CD4-positive, alpha-beta T cell (primary cell): ENCODE measurements around the gene TNFSF13B. TPM values are rescaled to one million over a fixed set of nuclear protein-coding genes. Genes with fewer than 3 reads are reported as not detected.

ENCODE experiments used
- ATAC-seq: fragments of 200-7000 bp; cut with Tn5 transposase; one replicate; pipeline ENCODE4 v1.10.0; 2022; ENCODE audit warnings: mild to moderate bottlenecking; ENCODE audit not compliant: poor library complexity
- CTCF ChIA-PET: fragments of 350-600 bp; sonication (Branson Sonifier 250); formaldehyde crosslinking; loops from one replicate; lab custom pipeline; 2021; ENCODE audit warnings: antibody characterized with exemption, inconsistent platforms; lab: Charles Lee
- POLR2A ChIA-PET: fragments of 350-600 bp; sonication (Branson Sonifier 250); formaldehyde crosslinking; loops from one replicate; lab custom pipeline; 2021; ENCODE audit warnings: antibody characterized with exemption, inconsistent platforms; lab: Charles Lee
- DNase-seq, 14 experiments: peaks; one replicate each; pipeline ENCODE4 v3.0.0-alpha.2; 2013 to 2020; ENCODE audit warnings: mixed read lengths in 2 of 14
- H3K27ac ChIP-seq, 2 donors: one replicate each; pipeline versions ENCODE4 v1.5.1 to v1.7.0; 2013; ENCODE audit warnings: low read length in 2 of 2, low read depth in 1 of 2, mild to moderate bottlenecking in 1 of 2
- H3K27me3 ChIP-seq, 2 experiments: 1 replicate in 1 of 2; 2 replicates in 1 of 2; pipeline versions ENCODE4 v1.6.1 to v1.7.0; 2013; ENCODE audit warnings: low read length in 2 of 2, control low read depth in 1 of 2, mild to moderate bottlenecking in 1 of 2, moderate library complexity in 1 of 2; ENCODE audit not compliant: insufficient read depth in 2 of 2, control insufficient read depth in 1 of 2
- H3K36me3 ChIP-seq: one replicate; pipeline ENCODE4 v1.6.1; 2013; ENCODE audit warnings: low read length, control low read depth; ENCODE audit not compliant: insufficient read depth
- H3K4me1 ChIP-seq: one replicate; pipeline ENCODE4 v1.6.1; 2013; ENCODE audit warnings: low read length, control low read depth; ENCODE audit not compliant: insufficient read depth
- H3K4me3 ChIP-seq: one replicate; pipeline ENCODE4 v1.5.1; 2013; ENCODE audit warnings: mild to moderate bottlenecking, low read length, moderate library complexity
- H3K9me3 ChIP-seq, 2 experiments: 1 replicate in 1 of 2; 2 replicates in 1 of 2; pipeline versions ENCODE4 v1.6.1 to v1.7.0; 2013; ENCODE audit warnings: low read length in 2 of 2, mild to moderate bottlenecking in 2 of 2, control low read depth in 1 of 2, moderate library complexity in 1 of 2; ENCODE audit not compliant: control insufficient read depth in 1 of 2, insufficient read depth in 1 of 2
- H3K27ac Mint-ChIP-seq: one replicate; pipeline ENCODE4 v1.8.0; 2020; ENCODE audit warnings: mixed read lengths
- H3K27me3 Mint-ChIP-seq: one replicate; pipeline ENCODE4 v1.8.0; 2021; ENCODE audit warnings: mixed read lengths
- H3K36me3 Mint-ChIP-seq: one replicate; pipeline ENCODE4 v1.8.0; 2021; ENCODE audit warnings: low read depth, mixed read lengths
- H3K4me1 Mint-ChIP-seq: one replicate; pipeline ENCODE4 v1.8.0; 2021; ENCODE audit warnings: low read depth, mixed read lengths
- H3K4me3 Mint-ChIP-seq: one replicate; pipeline ENCODE4 v1.8.0; 2020; ENCODE audit warnings: mild to moderate bottlenecking, mixed read lengths
- H3K9me3 Mint-ChIP-seq: one replicate; pipeline ENCODE4 v1.8.0; 2020; ENCODE audit warnings: mixed read lengths
- intact Hi-C, 2 experiments: fragments of 100-400 bp; cut with DNase I in 1 of 2; cut with micrococcal nuclease in 1 of 2; formaldehyde crosslinking; loops; one replicate each; pipeline versions ENCODE4 v1.15.1 to v1.9.0; 2023 to 2025; cut with DNase I, micrococcal nuclease
- total RNA-seq, 174 experiments: library from RNA in 2 of 174; stranded (reverse) in 2 of 174; gene quantifications; one replicate each; pipeline ENCODE4 v1.2.3 and lab custom pipeline; 2021 to 2026
- TF ChIP-seq, protein P1 (sequence below): fragments of 200-600 bp; IDR thresholded peaks from one replicate; pipeline ENCODE4 v1.8.0; 2022; ENCODE audit warnings: antibody characterized with exemption, mild to moderate bottlenecking

TNFSF13B gene
- total RNA-seq, 2 experiments from 2014 or later = 1.6 to 1.8 TPM

DNA sequence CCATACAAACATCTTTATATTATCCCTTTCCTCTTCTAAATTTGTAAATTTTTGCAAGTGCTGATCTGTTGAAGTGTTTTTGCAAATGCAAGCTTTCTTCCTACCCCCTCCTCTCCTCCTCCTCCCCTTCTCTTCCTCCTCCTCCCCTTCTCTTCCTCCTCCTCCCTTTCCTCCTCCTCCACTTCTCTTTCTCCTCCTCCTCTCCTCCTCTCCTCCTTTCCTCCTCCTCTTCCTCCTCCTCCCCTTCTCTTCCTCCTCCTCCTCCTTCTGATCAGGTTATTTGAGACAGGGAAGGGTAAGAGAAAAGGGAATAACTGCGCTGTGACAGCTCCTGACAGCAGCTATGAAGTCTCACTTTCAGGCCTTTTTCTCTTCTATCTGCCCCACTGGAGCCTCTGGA is 8.9 kb downstream of the TNFSF13B start:
- Mint-ChIP-seq H3K27ac (no peak overlapping the region), H3K9me3 (no peaks in the 10 kb centered on the region), H3K4me3 (no peak overlapping the region), H3K27me3 (no peaks in the 10 kb centered on the region), H3K4me1 (no peaks in the 10 kb centered on the region), H3K36me3 (no peaks in the 10 kb centered on the region)
- TF ChIP-seq, protein P1, sequence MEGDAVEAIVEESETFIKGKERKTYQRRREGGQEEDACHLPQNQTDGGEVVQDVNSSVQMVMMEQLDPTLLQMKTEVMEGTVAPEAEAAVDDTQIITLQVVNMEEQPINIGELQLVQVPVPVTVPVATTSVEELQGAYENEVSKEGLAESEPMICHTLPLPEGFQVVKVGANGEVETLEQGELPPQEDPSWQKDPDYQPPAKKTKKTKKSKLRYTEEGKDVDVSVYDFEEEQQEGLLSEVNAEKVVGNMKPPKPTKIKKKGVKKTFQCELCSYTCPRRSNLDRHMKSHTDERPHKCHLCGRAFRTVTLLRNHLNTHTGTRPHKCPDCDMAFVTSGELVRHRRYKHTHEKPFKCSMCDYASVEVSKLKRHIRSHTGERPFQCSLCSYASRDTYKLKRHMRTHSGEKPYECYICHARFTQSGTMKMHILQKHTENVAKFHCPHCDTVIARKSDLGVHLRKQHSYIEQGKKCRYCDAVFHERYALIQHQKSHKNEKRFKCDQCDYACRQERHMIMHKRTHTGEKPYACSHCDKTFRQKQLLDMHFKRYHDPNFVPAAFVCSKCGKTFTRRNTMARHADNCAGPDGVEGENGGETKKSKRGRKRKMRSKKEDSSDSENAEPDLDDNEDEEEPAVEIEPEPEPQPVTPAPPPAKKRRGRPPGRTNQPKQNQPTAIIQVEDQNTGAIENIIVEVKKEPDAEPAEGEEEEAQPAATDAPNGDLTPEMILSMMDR = no peak
- CTCF ChIA-PET = no interaction called here
- H3K4me1 ChIP-seq = no peaks in the 10 kb centered on the region
- H3K27ac ChIP-seq = no peak overlapping the region
- no peak overlapping the region for H3K4me3 ChIP-seq
- no peaks in the 10 kb centered on the region for H3K27me3 ChIP-seq
- no peaks in the 10 kb centered on the region for H3K9me3 ChIP-seq
- POLR2A ChIA-PET = no interaction called here
- H3K36me3 ChIP-seq = no peaks in the 10 kb centered on the region
- ATAC-seq = no peak
- no peak for DNase-seq
- intact Hi-C loops = loop anchor here (10.0 kb wide), 1 partner anchor 54 kb away; no protein-coding TSS in a partner anchor

DNA sequence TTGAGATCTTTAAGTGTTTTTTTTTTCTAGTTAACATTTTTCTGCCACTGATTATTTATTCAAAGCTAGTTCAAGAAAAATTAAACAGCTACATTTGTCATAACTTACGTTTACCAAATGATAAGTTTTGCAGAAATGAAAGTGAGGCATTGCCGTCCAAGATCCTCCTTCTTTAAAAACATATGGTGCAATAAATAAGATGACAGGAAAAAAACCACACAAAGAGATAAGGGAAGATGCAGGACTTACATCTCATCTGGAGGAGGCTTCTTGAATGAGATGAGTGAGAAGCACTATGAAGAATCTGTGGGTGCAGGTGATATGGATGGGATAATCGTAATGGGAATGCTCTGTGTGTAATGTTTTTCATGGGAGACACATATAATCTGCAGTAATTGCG is 12.4 kb downstream of the TNFSF13B start:
- no peaks in the 10 kb centered on the region for H3K27me3 ChIP-seq
- Mint-ChIP-seq H3K9me3 (no peaks in the 10 kb centered on the region), H3K27ac (no peak overlapping the region), H3K4me3 (no peak overlapping the region), H3K27me3 (no peaks in the 10 kb centered on the region), H3K36me3 (no peaks in the 10 kb centered on the region), H3K4me1 (no peaks in the 10 kb centered on the region)
- ChIA-PET POLR2A (no interaction called here), CTCF (no interaction called here)
- no peaks in the 10 kb centered on the region for H3K4me1 ChIP-seq
- H3K4me3 ChIP-seq = no peak overlapping the region
- H3K9me3 ChIP-seq = peaks cover 0 to 6% of the 10 kb centered on the region in 2 experiments
- ATAC-seq = no peak
- H3K36me3 ChIP-seq = no peaks in the 10 kb centered on the region
- TF ChIP-seq, protein P1 = no peak
- H3K27ac ChIP-seq = no peak overlapping the region
- DNase-seq = no peak
- intact Hi-C loops = no loop called here

DNA sequence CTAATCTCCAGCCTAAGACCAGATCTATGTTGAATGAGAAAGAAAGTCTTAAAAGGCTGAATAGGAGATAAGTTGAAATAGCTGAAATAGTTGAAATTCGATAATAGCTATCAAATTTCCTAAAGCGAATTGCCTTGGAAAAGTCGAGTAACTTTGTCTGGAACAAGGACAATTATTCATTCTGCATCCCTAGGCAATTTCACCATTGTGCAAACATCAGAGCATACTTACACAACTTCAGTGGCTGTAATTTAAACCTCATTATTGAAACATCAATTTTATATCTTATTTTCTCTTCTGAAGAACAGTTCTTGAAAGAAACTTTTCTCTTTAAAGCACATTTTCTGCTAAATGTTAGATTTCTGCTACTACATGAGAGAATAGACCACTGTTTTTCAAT is 13.6 kb downstream of the TNFSF13B start:
- intact Hi-C loops = no loop called here
- no peak overlapping the region for H3K4me3 ChIP-seq
- H3K4me3 Mint-ChIP-seq = no peak overlapping the region
- ChIA-PET POLR2A (no interaction called here), CTCF (no interaction called here)
- no peak overlapping the region for H3K27ac Mint-ChIP-seq
- H3K4me1 ChIP-seq = no peaks in the 10 kb centered on the region
- no peaks in the 10 kb centered on the region for H3K36me3 Mint-ChIP-seq
- no peaks in the 10 kb centered on the region for H3K9me3 Mint-ChIP-seq
- no peaks in the 10 kb centered on the region for H3K27me3 ChIP-seq
- H3K27ac ChIP-seq = no peak overlapping the region
- H3K36me3 ChIP-seq = no peaks in the 10 kb centered on the region
- no peaks in the 10 kb centered on the region for H3K27me3 Mint-ChIP-seq
- ATAC-seq = no peak
- TF ChIP-seq, protein P1 = no peak
- no peaks in the 10 kb centered on the region for H3K4me1 Mint-ChIP-seq
- DNase-seq = no peak
- H3K9me3 ChIP-seq = peaks cover 0 to 6% of the 10 kb centered on the region in 2 experiments
